ENCODE data around the gene RETN.

DNA sequence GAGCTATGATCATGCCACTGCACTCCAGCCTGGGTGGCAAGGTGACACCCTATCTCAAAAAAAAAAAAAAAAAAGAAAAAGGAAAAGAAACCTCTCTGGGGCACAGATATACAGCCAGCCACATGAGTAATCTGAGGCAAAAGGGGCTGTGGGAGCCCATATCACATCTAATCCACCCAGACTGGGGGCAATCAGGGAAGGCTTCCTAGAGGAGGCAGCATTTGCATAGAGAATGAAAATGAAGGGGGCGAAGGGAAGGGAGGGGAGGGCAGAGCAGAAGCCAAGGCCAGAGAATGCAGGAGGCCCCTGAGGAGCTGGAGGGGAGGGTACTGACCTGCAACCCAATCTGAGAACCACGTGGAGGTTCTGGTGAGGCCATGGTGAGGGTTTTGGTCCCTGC, 18.7 kb upstream of the RETN start:
- TF ChIP-seq POLR2AphosphoS5 (IDR thresholded peaks at IDR 0.05; ENCODE audit: borderline replicate concordance, low read depth, low read length) (no peak), EZH2 (IDR thresholded peaks at IDR 0.05) (no peak), FOXP2 (optimal IDR thresholded peaks at IDR 0.05; ENCODE audit: control extremely low read depth, extremely low read length, insufficient read depth) (no peak)
